WERI-Rb-1 (cell line): ENCODE results near the gene BCKDHA.

Experiments used
- DNase-seq: peaks from one replicate; pipeline ENCODE4 v3.0.0-alpha.2; 2020
- H3K27ac ChIP-seq: fragments of 250-450 bp; sonication (Bioruptor Pico); 2 replicates; pipeline ENCODE4 v1.5.1; 2020; ENCODE audit warnings: mild to moderate bottlenecking, moderate library complexity
- H3K27me3 ChIP-seq: fragments of 250-450 bp; sonication (Bioruptor Pico); 2 replicates; pipeline ENCODE4 v1.5.1; 2021; ENCODE audit warnings: mild to moderate bottlenecking, low read depth, moderate library complexity; ENCODE audit not compliant: insufficient read depth, severe bottlenecking
- H3K36me3 ChIP-seq: fragments of 250-450 bp; sonication (Bioruptor Pico); 2 replicates; pipeline ENCODE4 v1.5.1; 2020; ENCODE audit warnings: mild to moderate bottlenecking, moderate library complexity
- H3K4me3 ChIP-seq: 2 replicates; pipeline ENCODE4 v1.5.1; 2011; ENCODE audit warnings: low read depth, mild to moderate bottlenecking, control low read depth, low read length
- H3K9me3 ChIP-seq: fragments of 250-450 bp; sonication (Bioruptor Pico); 2 replicates; pipeline ENCODE4 v1.5.1; 2021; ENCODE audit warnings: mild to moderate bottlenecking, moderate library complexity; ENCODE audit not compliant: severe bottlenecking
- TF ChIP-seq, protein P1 (sequence below): IDR thresholded peaks from 2 replicates; pipeline ENCODE4 v1.5.1; 2011; ENCODE audit warnings: low read depth, mild to moderate bottlenecking, control low read depth, inconsistent platforms, low read length

BCKDHA gene

DNA sequence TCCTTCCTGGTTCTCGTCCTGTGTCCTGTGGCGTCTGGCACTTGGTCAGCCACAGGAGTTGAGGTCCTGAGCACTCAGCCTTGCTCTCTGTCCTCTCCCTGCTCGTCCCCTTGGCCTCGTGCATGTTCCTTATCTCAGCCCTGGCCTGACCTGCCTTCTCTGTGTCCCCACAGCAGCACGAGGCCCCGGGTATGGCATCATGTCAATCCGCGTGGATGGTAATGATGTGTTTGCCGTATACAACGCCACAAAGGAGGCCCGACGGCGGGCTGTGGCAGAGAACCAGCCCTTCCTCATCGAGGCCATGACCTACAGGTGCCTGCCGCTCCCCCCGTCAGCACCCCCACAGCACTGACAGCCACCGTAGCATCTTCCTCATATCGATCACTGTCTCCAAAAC lies 24.8 kb downstream of the BCKDHA start:
- no peak for DNase-seq
- Histone ChIP-seq H3K9me3 (no peaks in the 10 kb centered on the region), H3K27me3 (no peaks in the 10 kb centered on the region), H3K27ac (no peak overlapping the region), H3K4me3 (no peak overlapping the region), H3K36me3 (peaks cover 24% of the 10 kb centered on the region)
- TF ChIP-seq, protein P1, sequence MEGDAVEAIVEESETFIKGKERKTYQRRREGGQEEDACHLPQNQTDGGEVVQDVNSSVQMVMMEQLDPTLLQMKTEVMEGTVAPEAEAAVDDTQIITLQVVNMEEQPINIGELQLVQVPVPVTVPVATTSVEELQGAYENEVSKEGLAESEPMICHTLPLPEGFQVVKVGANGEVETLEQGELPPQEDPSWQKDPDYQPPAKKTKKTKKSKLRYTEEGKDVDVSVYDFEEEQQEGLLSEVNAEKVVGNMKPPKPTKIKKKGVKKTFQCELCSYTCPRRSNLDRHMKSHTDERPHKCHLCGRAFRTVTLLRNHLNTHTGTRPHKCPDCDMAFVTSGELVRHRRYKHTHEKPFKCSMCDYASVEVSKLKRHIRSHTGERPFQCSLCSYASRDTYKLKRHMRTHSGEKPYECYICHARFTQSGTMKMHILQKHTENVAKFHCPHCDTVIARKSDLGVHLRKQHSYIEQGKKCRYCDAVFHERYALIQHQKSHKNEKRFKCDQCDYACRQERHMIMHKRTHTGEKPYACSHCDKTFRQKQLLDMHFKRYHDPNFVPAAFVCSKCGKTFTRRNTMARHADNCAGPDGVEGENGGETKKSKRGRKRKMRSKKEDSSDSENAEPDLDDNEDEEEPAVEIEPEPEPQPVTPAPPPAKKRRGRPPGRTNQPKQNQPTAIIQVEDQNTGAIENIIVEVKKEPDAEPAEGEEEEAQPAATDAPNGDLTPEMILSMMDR, result no peak

DNA sequence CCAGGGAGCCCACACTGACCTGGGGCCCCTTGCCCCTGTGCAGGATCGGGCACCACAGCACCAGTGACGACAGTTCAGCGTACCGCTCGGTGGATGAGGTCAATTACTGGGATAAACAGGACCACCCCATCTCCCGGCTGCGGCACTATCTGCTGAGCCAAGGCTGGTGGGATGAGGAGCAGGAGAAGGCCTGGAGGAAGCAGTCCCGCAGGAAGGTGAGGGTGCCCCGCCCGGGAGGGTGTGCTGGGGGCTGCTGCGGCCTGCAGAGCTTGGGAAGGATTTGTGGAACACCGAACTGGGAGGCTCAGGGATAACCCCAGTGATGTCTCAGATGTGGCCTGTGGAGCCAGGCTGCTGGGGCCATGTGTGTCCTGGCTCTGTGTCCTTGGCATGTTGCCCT lies 25.3 kb downstream of the BCKDHA start:
- Histone ChIP-seq H3K27me3 (no peaks in the 10 kb centered on the region), H3K36me3 (peaks cover 24% of the 10 kb centered on the region), H3K27ac (no peak overlapping the region), H3K4me3 (no peak overlapping the region), H3K9me3 (no peaks in the 10 kb centered on the region)
- no peak for DNase-seq
- TF ChIP-seq, protein P1, result no peak

DNA sequence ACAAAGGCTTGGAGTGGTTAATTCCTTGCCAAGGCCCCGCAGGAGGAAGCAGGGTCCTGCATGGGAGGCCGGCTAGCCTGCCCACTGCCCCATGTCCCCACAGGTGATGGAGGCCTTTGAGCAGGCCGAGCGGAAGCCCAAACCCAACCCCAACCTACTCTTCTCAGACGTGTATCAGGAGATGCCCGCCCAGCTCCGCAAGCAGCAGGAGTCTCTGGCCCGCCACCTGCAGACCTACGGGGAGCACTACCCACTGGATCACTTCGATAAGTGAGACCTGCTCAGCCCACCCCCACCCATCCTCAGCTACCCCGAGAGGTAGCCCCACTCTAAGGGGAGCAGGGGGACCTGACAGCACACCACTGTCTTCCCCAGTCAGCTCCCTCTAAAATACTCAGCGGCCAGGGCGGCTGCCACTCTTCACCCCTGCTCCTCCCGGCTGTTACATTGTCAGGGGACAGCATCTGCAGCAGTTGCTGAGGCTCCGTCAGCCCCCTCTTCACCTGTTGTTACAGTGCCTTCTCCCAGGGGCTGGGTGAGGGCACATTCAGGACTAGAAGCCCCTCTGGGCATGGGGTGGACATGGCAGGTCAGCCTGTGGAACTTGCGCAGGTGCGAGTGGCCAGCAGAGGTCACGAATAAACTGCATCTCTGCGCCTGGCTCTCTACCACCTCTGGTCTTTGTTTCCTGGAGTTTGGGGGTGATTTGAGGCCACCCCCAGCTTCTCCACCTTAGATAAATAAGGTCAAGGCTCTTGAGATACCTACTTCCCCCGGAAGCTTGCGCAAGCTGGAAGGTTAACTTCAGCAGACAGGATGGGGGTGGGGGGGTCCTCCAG lies 26.9 kb downstream of the BCKDHA start:
- no peak overlapping the region for H3K4me3 ChIP-seq
- H3K27me3 ChIP-seq, result no peaks in the 10 kb centered on the region
- no peaks in the 10 kb centered on the region for H3K9me3 ChIP-seq
- peaks cover 19% of the 10 kb centered on the region for H3K36me3 ChIP-seq
- H3K27ac ChIP-seq, result no peak overlapping the region
- TF ChIP-seq, protein P1, result no peak
- no peak for DNase-seq

DNA sequence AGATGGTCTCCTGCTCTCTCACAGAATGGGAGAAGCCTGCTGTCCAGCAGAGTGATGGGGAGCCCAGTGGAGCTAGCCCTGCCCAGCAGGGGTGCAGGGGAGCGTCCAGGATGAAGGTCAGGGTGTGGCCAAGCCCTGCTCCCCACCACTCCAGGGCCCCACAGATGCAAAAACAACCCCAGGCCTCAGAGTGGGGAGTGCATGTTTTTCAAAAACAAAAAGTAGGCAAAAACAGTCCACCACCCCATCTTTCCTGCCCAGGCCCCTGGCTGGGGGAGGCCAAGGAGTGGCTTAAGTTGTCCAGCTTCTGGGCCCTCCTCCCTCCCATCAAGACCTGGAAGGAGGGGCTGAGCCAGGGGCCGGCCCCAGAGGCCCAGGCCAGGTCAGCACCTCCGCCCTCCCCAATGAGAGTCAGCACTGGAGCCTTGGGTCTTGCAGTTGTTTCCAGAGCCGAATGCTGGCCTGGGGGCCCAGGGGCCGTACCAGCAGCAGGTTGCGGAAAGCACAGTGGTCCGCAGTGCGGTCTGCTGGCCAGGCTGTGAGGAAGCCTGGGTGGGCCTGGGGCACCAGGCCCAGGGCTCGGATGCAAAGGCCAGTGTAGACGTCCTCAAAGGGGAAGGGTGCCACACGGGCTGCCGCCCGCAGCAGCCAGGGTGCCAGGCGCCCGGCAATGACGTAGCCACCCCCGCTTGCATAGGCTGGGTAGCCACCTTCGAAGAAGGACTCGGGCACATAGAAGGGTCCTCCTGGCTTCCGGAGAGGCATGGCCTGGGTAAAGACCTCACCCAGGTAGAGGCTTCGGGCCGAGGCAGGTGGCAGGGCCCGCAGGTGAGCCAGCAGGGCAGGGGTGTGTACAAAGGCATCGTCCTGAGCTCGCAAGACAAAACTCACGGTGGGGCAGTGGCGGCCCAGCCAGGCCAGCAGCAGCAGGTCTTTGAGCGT lies 27.8 kb downstream of the BCKDHA start:
- Histone ChIP-seq H3K36me3 (peaks cover 13% of the 10 kb centered on the region), H3K4me3 (no peak overlapping the region), H3K27me3 (no peaks in the 10 kb centered on the region), H3K27ac (no peak overlapping the region), H3K9me3 (no peaks in the 10 kb centered on the region)
- TF ChIP-seq, protein P1, result no peak
- DNase-seq, result no peak

DNA sequence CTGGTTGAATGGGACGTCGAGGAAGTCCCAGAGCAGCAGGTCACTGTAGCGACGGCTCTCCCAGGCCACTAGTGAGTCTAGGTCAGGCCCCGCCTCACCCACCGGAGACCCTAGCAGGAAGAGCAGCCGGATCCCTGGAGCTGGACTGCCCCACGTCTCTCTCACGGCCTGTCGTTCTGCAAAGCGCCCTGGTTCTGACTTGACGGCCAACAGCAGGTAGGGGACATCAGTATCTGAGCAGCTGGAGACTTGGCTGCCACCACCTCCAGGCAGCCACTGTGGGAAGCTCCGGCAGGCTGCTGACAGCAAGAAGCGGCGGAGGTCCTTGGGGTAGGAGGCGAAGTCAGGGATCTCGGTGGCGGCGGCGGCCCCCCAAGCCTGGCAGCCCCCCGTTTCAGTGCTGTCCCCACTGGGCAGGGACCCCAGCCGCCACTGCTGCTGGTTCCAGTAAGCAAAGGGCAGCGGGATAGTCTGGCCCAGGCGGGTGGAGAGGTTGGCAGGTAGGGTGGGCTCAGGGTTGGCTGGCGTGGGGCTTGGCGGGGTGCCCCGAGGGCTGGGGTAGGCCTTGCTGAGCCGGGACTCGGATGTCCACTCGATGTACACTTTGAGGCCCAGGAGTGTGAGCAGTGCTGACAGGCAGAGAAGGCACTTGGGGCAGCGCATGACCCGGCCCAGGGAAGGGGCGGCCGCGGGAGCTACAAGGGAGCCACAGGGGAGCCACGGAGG lies 28.7 kb downstream of the BCKDHA start:
- no peak overlapping the region for H3K4me3 ChIP-seq
- peak overlapping the region; percentile 77 for H3K27ac ChIP-seq

More for the DNA sequence above, 28.7 kb downstream of the BCKDHA start:
- Histone ChIP-seq H3K27me3 (no peaks in the 10 kb centered on the region), H3K36me3 (peaks cover 13% of the 10 kb centered on the region), H3K9me3 (no peaks in the 10 kb centered on the region)
- TF ChIP-seq, protein P1, result no peak
- DNase-seq, result no peak
